ENCODE measurements around the gene DCAF17. TPM values are rescaled to one million over a fixed set of nuclear protein-coding genes. Genes with fewer than 3 reads are reported as not detected.

DCAF17 gene
- total RNA-seq, 1 donor from 2014 or later, result 53.8 TPM

GRCh38 chr2:171433763-171434012 is 338 bp upstream of the DCAF17 start, which contains the start of gene METTL8:
Gene METTL8, minus strand, starts transcription at chr2:171433990. Its CDS starts 41,805 bp downstream, at chr2:171392185.
- peak within 1 kb of the TSS; percentile 52 for H3K27ac Mint-ChIP-seq
- Histone ChIP-seq H3K4me1 (peaks cover 29% of the 10 kb centered on the region), H3K9me3 (ENCODE audit: low read depth) (no peaks in the 10 kb centered on the region), H3F3A (ENCODE audit: low read depth) (peaks cover 24% of the 10 kb centered on the region), H3K27ac (peak within 1 kb of the TSS; percentile 89), H3K27me3 (no peaks in the 10 kb centered on the region), H3K4me2 (peak within 1 kb of the TSS; percentile 81), H3K9ac (peak within 1 kb of the TSS; percentile 45), H2AFZ (replicated peaks) (peak within 1 kb of the TSS; percentile 83), H3K4me3 (peak within 1 kb of the TSS; percentile 68), H3K79me2 (ENCODE audit: low read depth) (peaks cover 87% of the 10 kb centered on the region), H3K36me3 (peaks cover 19% of the 10 kb centered on the region), H4K20me1 (ENCODE audit: low read depth) (no peaks in the 10 kb centered on the region)
- DNase-seq (ENCODE audit: low spot score), result no peak
- H3K9me3 Mint-ChIP-seq, result no peaks in the 10 kb centered on the region
- H3K4me3 Mint-ChIP-seq, result peak within 1 kb of the TSS; percentile 93
- no peaks in the 10 kb centered on the region for H3K27me3 Mint-ChIP-seq (ENCODE audit: insufficient read depth, low read depth)
- peaks cover 26% of the 10 kb centered on the region for H3K36me3 Mint-ChIP-seq
- H3K4me1 Mint-ChIP-seq, result peaks cover 23% of the 10 kb centered on the region
- TF ChIP-seq CTCF (IDR thresholded peaks at IDR 0.05), result peak; percentile 62
- no peak for TF ChIP-seq EZH2 (IDR thresholded peaks at IDR 0.05)

GRCh38 chr2:171436307-171436706 is 2.3 kb downstream of the DCAF17 start:
- H3K27ac ChIP-seq, result no peak overlapping the region
- H3F3A ChIP-seq (ENCODE audit: low read depth), result peaks cover 24% of the 10 kb centered on the region
- no peak overlapping the region for H2AFZ ChIP-seq (replicated peaks)
- no peak for DNase-seq (ENCODE audit: low spot score)
- no peak overlapping the region for H3K27ac Mint-ChIP-seq
- H3K4me1 Mint-ChIP-seq, result peaks cover 19% of the 10 kb centered on the region
- no peak overlapping the region for H3K9ac ChIP-seq
- H3K27me3 ChIP-seq, result no peaks in the 10 kb centered on the region
- no peaks in the 10 kb centered on the region for H4K20me1 ChIP-seq (ENCODE audit: low read depth)
- H3K36me3 ChIP-seq, result peaks cover 19% of the 10 kb centered on the region
- H3K79me2 ChIP-seq (ENCODE audit: low read depth), result peaks cover 63% of the 10 kb centered on the region
- no peak overlapping the region for H3K4me3 Mint-ChIP-seq
- H3K4me3 ChIP-seq, result peak overlapping the region; percentile 0
- no peak overlapping the region for H3K4me2 ChIP-seq
- no peak for TF ChIP-seq CTCF (IDR thresholded peaks at IDR 0.05)
- no peak for TF ChIP-seq EZH2 (IDR thresholded peaks at IDR 0.05)
- TF ChIP-seq EZH2phosphoT487 (IDR thresholded peaks at IDR 0.05), result no peak
- no peaks in the 10 kb centered on the region for H3K9me3 ChIP-seq (ENCODE audit: low read depth)
- no peaks in the 10 kb centered on the region for H3K27me3 Mint-ChIP-seq (ENCODE audit: insufficient read depth, low read depth)
- H3K36me3 Mint-ChIP-seq, result peaks cover 40% of the 10 kb centered on the region
- H3K9me3 Mint-ChIP-seq, result no peaks in the 10 kb centered on the region
- peaks cover 20% of the 10 kb centered on the region for H3K4me1 ChIP-seq

DNA sequence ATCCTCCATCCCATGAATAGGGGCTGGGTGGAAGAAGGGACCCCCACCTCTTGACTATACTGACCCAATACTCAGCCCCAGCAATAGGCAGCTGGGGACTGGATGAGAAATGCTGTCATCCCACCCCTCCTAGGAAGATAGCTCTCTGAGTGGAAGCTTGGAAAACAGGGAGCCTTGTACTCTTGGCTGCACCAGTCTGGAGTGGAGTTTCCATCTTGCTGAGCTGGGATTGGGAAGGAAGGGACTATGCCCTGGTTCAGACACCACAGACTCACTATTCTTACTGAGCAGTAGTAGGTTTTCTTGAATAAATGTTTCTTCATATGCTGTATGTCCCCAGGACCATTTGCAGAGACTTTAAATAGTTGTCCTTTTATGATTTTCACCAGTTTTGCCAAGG is 7.4 kb downstream of the DCAF17 start:
- no peaks in the 10 kb centered on the region for H3K27me3 ChIP-seq
- H3K27ac Mint-ChIP-seq, result no peak overlapping the region
- no peaks in the 10 kb centered on the region for H3K9me3 ChIP-seq (ENCODE audit: low read depth)
- DNase-seq (ENCODE audit: low spot score), result no peak
- H3K27me3 Mint-ChIP-seq (ENCODE audit: insufficient read depth, low read depth), result no peaks in the 10 kb centered on the region
- no peaks in the 10 kb centered on the region for H3K4me1 Mint-ChIP-seq
- peaks cover 42% of the 10 kb centered on the region for H3K36me3 Mint-ChIP-seq
- H3K36me3 ChIP-seq, result peaks cover 9% of the 10 kb centered on the region
- no peaks in the 10 kb centered on the region for H3K9me3 Mint-ChIP-seq
- H4K20me1 ChIP-seq (ENCODE audit: low read depth), result no peaks in the 10 kb centered on the region
- no peak overlapping the region for H3K4me2 ChIP-seq
- H2AFZ ChIP-seq (replicated peaks), result no peak overlapping the region
- no peaks in the 10 kb centered on the region for H3K4me1 ChIP-seq
- H3K4me3 Mint-ChIP-seq, result no peak overlapping the region
- peaks cover 24% of the 10 kb centered on the region for H3K79me2 ChIP-seq (ENCODE audit: low read depth)
- TF ChIP-seq EZH2 (IDR thresholded peaks at IDR 0.05), result no peak
- no peak for TF ChIP-seq CTCF (IDR thresholded peaks at IDR 0.05)
- no peak for TF ChIP-seq EZH2phosphoT487 (IDR thresholded peaks at IDR 0.05)
- no peak overlapping the region for H3K9ac ChIP-seq
- no peaks in the 10 kb centered on the region for H3F3A ChIP-seq (ENCODE audit: low read depth)
- no peak overlapping the region for H3K27ac ChIP-seq
- no peak overlapping the region for H3K4me3 ChIP-seq
